ENCODE measurements around the gene KAT6B. TPM values are rescaled to one million over a fixed set of nuclear protein-coding genes. Genes with fewer than 3 reads are reported as not detected.

The KAT6B gene
- total and polyA plus RNA-seq, 10 of the 15 experiments (the other 5 are each of a cell fraction or from before 2014, with no cell fraction given): 2.7 to 22.6 (median 15.7) TPM

GRCh38 chr10:74956555-74957111 is 130.2 kb downstream of the KAT6B start (continued):
- TF ChIP-seq CUX1 (IDR thresholded peaks at IDR 0.05; ENCODE audit: insufficient replicate concordance, low read depth, low read length) (no peak), ZBTB33 (IDR thresholded peaks at IDR 0.05) (no peak), BCLAF1 (IDR thresholded peaks at IDR 0.05) (no peak), GATAD2B (conservative IDR thresholded peaks at IDR 0.05; ENCODE audit: low read depth) (no peak), BHLHE40 (IDR thresholded peaks at IDR 0.05; ENCODE audit: borderline replicate concordance in 1 of 2, low read depth in 2 of 2, low read length in 1 of 2) (no peak), TBL1XR1 (IDR thresholded peaks at IDR 0.05; ENCODE audit: low read depth, low read length) (no peak)
